ENCODE results near the gene CHST15.

Gene CHST15

DNA sequence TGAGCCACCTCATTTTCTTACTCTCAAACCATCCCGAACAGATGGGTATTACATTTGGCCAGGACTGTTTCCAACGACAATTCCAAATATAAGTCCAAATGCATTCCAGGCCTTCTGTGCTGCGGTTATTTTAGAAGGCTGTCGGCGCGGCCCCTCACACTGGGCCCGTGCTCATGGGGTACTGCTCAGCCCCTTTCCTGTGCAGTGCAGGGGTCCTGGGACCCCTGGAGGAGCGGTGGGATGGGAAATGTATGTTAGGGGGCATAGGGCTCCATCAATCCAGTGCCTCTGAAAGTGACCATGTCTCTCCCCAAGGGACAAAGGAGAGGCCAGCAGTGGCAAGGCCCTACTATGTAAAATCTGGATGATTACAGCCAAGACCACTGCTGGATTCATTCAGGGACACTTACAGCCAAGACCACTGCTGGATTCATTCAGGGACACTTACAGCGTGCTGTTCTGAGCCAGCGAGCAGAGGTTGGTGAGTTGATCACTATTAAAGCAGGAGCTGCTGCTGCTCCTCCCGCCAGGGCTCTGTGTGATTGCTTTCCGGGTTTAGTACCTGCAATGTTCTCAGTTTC is 66.3 kb downstream of the CHST15 start:
- DNase-seq: no peak

DNA sequence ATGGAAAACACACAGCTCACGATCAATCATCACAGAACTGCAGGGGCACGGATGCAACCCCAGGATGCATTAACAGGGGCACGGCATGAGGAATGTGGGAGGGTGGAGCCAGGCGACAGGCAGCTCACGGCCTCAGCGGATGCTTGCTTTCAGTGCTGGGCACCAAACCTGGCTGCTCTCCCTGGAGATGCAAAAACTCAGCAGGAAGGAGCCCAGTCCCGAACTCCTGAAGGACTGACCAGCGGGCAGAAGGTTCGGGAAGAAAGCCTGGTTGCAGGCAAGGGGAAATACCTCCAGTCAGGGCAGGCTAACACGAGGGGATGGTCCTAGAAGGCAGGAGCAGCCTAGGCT is 66.8 kb downstream of the CHST15 start:
- no peak for DNase-seq

DNA sequence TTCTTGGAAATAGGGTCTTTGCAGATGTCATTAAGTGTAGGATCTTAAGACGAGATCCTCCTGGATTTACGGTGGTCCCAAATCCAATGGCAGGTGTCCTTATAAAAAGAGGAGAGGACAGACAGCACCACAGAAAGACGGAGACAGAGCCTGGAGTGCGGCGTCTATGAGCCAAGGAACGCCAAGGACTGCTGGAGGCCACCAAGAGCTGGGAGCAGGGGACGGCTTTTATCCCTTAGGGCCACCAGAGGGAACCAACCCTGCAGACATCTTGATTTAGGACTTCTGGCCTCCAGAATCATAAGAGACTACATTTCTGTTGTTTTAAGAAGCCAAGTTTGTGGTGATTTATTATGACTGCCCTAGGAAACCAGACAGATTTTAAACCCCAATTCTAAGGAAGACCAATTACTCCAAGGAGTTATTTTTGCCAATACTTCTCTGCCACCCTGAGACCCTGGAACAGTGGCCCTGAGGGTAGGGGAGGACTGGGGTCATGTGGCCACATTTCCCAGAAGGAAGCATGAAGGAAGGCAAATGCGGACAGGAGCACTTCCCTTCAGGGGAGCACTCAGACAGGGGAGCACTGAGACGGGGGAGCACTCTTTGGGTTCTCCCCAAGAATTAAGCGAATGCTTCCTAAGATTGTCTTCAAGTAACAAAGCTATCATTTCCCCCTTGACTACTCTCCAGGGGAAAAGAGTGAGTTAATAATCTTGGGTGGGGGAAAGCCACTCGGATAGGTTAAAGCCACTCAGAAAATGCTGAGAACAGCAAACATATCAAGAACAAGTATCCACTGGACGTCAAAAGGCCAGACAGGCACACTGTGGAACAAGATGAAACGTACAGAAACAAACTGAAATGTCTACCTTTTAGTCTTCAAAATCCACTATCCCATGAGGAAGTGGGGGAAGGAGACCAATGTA is 67.5 kb downstream of the CHST15 start:
- no peak for DNase-seq

DNA sequence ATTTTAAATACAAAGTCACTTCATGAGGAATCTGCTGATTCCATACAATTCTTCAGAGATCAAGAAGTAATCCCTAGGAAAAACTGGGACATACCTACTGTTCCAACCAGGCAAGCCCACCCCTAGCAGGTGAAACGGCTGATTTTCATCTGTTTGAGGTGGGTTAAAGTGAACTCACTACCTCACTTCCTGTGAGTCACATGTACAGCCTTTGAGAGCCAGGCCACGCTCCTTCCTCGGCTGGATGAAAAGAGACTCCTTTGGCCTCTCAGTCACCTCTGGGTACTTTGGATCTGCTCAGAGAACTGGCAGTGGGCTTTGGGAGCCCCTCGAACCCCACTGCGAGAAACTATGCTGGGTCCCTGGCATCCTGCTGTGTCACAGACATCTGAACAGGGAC is 68.2 kb downstream of the CHST15 start:
- DNase-seq: no peak

DNA sequence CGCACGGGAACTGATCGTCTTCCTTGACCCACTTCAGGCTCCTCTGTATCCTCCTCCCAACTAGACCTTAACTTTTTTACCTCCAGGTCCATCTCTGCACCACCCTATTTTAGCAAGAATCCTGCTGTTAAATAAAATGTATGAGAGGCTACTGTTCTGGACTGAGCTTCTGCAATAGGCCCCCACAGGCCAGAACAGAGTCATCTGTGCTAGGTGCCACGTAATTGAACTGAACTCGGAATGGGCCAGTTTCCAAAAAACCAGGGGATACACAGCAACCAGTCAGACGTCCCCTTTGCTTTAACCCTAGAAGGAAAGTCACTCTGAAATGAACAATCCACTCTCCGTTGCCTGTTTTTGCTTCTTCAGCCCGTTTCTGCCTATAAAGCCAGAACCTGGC is 71.3 kb downstream of the CHST15 start:
- DNase-seq: no peak

DNA sequence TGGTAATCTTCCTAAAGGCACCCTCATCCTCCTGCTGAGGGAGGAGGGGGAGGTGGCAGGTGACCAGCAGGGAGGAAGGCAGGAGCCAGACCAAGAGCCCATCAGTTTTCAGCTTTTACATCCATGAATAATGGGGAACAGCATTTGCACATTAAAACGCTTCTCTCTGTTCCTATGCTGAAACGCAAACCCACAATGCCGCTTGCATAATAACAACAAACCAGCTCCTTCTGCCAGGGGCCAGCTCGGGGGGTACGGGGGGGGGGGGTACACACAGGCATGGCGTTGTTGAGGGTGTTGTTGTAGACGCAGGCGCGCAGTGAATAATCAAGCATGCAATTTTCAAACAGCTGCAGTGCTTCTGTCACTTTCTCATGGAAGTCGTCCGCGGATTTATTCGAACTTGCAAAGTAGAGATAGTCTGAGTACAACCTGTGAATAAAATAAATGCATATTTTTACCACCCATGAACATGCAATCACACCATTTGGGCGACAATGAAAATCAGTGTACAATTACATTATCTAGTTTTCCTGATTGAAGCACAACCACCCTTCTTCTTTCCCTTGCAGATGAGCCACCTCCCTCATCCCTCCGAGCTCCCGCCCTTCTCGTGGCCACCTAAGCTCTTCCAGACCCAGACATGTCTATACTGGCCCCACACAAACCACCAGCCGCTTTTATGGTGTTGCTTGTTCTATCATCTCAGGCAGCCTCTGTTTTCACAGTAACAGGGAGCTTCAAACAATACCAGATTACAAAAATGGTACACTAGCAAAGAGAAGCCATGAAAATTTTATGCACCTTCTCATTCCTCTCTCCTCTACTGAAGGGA is 72.2 kb downstream of the CHST15 start:
- no peak for DNase-seq

DNA sequence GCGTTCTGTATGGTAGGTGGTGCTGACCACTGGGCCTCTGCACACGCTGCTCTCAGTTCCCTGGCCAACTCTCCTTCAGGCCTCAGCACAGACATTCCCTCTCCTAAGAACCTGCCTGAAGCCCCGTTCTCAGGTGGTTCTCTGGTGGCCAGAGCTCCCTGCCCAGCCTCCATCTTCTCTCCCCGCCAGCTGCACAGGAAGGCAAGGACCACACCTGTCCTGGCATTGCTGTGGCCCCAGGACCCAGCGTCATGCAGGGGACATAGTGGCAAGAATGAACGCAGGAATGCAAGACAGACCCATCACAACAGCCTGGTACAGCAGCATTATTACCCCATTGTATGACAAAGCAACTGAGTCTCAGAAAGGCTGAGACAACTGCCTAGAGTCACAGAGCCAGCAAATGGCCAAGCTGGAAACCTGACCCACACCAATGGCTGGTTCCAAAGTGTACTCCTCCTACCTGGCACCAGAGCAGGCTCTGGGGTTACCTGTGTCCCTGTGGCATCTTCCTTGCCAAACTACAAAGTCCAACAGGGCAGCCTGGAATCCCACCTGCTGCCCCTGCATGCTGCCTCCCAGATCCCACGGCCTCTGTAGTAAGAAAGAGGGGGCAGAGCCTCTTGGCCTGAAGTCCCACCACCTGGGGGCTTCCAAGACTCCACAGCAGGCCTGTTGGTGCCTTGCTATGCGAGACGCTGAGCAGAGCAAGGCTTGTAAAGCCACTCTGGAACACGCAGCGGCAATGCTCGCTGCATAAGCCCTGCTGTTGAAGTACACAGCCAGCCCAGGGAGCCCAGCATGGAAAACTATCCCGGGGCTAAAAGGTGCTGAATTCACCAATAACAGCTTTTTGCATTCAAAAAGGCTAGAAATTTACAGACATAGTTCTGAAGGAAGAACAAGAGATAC is 73.3 kb downstream of the CHST15 start:
- no peak for DNase-seq

DNA sequence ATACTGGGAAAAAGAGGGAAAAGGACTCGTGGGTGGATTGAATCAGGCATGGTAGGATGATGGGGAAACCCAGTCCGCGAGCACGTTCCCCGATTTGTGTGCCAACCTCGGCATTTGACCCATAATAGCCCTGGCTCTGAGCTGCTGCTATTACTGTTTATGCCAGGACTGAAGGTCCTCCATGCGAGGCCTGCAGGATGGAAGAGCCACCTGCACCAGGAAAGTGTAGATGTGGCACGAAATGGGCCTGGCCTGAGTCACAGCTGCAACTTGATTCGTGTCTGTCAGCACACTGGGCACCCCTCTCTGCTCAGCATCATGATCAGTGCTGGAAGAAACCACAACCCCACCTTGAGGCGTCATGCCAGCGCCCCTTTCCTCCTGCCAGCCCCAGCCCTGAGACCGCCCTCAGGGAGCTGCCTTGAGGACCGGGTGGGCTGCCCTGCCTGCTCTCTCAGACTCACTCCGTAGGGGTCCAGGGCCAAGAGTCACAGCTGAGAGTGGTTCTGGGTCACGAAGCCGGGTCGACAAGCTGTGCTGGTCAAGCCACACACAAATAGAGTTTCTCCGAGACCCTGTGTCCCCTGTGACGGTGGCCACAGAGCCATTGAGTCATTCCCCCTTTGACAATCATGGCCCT is 74.4 kb downstream of the CHST15 start:
- no peak for DNase-seq

DNA sequence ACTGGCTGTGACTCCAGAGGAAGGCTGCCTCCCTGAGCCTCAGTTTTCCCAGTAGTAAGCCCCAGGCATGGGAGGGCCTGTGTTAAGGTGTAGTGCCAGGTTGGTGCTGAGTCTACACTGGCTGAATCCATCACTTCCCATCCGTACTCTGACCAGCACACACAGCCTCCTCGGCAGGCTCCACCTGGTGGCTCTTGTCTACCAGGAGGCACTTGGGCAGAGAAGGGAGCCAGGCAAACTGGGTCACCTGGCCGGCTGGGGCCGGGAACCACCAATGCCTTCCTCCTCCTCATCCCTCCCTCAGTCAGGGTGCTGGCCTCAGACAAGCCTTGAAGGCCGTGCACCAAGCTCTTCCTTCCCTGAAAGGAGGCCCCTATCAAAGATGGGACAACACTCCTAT is 75.7 kb downstream of the CHST15 start:
- no peak for DNase-seq

DNA sequence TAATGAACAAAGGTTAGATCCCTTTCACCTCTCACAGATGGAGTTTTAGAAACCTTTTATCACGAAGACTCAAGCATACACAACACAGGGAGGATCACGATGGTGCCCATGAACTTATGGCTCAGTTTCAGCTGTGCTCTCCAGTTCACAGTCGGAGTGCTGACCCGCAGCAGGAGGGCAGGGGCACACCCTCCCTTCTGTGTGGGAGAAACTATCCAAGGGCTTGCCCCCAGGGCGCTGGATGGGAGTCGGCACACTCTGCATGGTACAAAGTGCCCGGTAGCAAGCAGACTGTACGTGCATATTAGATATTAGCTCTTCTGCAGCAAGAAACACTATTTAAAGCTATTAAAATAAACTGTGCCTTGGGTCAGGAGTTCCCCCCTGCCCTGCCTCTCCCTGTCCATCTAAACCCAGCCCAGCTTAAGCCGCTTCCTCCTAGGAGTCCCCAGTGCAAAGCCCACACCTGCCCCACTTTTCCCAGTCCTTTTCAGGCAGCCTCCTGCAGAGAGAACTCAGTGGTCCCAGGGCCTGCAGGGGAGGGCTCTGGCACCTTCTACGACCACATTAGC is 76.5 kb downstream of the CHST15 start:
- no peak for DNase-seq

DNA sequence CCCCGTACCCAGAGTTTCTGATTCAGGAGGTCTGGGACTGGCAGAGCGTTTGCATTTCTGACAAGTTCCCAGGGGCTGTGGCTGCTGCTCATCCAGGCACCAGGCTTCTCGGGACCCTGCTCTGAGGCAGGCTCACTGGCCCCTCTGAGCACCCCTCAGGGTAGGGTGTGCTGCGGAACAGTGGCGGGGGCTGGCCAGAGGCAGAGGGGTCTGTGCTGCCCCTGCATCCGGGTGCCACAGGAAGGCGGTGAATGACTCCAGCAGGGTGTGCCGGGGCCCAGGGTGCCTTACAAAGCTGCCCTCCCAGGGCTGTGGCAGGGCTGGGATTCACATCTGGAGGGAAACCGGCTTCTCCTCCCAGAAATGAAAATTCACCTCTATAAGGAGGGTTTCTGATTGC is 77.4 kb downstream of the CHST15 start:
- no peak for DNase-seq

DNA sequence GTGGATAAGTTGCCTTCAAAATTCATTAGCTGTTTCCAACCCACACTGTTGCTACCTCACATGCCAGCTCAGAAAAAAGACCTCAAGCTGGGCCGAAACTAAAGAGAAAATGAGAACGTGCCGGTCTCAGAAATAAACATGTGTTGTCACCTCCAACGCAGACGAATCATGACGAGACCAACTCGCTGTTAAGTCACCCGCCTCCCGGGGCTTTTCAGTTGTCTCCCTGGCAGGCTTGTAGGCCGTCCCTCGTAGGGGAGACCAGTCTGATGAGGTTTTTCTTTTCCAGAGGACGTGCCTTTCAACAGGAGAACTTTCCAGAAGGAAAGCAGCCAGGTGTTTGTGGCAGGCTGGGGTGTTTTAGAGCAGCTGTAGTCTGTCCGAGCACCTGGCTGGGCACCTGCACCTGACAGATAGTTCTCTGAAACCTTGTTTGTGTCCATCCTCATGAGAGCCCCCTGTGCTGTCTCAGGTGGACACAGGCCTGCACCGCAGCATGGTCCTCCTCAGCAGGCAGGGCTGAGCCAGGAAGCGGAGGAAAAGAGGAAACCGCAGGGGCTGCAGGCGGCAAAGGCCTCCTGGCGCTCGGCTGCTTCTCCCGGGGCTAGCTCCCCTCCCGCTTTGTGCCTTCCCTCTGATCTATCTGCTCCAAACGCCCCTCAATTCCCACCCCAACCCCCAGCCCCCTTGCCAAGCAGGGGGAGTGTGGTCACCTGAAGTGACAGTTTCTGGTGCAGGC is 78.8 kb downstream of the CHST15 start:
- no peak for DNase-seq

DNA sequence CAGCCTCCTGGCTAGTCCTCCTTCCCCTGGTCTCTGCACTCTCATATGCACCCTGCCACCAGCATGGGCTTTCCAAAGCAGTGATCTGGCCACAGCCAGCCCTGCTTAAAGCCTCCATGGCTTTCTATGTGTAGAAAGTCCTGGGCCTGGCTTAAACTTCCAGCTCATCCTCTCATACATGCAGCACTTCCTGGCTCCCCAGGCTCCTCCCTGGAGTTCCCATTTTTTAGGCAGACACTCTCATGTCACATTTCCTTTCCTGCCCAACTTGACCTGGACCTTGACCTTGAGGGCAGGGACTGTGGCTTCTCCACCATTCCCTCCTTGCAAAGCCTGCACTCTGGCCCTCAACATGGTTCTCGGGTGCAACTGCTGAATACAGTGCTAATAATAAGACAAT is 79.5 kb downstream of the CHST15 start:
- DNase-seq: no peak

DNA sequence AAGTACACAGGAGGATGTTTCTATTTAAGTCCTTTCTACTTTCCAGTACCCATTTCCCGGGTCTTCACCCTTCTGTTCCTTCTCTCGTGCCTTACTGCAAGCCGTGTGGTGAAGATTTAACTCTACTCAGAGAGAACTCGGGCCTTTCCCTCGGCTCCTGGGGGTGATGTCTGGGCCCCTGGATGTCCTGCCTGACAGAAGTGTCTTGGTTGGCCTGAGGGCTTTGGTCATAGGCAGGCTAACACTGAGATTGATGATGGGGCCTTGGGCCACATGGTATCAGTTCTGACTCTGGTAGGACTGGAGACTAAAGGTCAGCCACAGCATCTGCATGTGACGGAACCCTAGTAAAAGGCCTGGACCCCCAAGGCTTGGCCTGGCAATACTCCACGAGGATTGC is 80.4 kb downstream of the CHST15 start:
- no peak for DNase-seq

DNA sequence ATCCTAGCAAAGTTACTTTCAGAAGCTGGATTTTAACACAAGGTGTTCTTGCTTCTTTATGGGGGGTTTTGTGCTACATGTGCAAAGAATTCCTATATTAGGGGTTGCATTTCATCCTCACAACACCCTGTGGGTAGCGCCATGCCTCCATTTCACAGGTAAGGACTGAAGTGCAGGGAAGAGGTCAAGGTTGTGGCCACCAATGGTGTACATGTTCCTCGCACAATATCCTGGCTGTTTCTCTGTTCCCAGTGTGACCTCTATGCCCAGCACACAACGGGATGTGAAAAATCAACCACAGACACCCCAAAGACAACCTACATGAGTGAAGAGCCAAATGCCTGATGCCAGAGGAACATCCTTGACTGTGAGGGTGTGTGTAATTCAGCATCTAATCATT is 80.8 kb downstream of the CHST15 start:
- DNase-seq: no peak

DNA sequence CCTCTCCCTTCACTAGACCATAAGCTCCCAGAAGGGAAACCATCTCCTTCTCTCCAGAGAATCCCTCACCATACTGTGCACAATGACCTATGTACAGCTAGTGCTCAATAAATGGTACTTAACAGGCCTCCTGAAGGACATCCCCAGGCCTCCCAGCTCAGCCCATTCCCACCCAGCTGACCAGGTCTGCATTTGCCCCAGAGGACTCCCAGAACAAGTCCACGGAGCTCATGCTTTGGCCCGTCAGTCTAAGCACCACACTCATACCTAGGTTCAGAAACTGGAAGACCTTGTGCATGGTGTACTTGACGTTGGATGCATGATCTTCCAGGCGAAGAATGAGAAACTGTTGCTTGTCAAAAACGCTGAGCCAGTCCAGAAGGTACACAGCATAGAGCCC is 81.3 kb downstream of the CHST15 start:
- no peak for DNase-seq

DNA sequence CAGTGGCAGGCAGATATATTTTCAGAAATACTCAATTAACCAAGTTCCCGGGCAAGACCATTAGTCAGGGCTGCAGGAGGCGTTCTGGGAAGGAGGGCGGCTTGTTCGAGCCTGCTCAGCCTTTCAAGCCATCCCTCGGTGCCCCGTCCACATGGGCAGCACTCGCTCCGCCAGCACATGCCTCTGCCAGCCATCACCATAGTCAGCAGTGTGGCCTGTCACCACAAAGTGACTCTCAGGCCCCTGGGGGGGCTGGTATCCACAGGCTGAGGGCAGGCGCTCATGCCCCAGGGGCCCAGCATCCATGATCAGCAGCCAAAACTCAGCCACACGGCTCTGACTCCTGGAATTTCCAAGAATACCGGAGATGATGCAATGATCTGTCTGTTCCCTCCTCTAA is 81.9 kb downstream of the CHST15 start:
- no peak for DNase-seq

DNA sequence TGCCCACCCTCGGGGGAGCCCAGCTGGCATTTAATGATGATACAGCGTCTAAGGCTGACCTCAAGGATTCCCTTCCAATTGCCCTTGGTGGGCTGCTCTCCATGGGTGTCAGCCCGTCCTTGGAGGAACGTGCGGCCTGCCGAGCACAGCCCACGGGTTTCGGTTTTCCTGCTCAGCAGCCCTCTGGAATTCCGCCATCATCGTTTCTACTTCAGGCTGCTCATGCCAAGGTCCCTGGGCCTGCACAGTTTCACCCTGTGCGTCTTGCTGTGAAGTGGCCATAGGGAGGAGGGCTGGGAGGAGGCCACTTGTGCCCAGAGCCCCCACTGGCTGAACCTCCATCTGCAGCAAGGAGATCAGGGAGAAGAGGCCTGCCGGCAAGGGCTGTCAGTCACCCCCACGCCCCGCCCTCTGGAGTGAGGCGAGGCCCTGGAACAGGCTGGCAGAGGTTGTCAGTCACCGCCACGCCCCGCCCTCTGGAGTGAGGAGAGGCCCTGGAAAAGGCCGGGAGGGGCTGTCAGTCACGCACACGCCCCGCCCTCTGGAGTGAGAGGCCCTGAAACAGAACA is 82.8 kb downstream of the CHST15 start:
- no peak for DNase-seq

DNA sequence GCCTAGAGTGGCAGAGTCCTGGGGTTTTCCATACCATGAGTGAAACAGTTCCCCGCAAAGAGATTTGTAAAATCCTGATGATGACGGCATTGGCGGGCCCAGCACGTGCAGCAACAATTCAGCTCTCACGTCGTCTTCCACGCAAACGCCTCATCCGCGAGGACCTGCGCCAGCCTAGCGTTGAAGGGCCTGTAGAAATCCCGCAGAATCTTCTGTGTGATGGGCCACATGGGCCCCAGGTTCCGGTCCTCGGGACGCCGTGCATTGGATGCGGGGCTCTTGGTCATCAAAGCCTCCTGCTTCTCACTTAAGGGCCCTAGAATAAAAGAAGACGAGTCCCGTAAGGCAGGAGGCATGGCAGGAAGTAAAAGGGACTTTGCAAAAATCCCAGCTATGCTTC is 83.4 kb downstream of the CHST15 start:
- DNase-seq: no peak

DNA sequence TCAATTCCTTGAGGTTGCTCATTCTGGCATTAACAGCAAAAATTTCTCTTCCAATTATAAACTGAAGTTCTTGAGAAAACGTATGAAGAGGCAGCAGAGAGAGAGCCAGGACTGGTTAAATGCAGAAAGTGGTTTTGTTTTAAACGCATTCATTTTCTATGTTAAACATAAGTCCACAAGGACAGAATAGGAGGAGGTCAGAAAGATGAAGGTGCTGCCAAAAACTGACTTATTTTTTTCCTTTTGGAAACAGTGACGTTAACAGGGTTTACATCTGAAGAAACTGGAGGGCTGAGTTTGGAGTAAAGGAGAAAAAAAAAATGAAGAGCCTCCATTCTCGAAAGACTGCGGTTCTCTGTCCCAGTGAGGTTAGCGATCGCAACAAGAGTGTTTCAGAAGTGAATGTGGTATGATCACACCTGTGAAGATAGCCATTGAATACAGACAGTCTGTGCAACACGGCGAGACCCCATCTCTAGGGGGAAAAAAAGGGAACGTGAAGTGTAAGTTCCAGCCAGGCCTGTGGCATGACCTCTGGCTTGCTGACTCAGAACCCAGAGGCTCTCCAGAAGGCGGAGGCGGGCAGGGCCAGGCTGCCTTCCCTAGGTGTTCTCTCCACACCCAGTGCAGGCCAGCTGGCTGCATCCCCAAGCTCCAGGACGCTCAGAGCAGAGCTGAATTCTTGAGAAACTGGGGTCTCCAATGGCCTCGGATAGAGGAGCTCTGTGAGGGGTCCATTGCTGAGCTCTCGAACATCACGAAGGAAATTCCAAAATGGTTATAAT is 84.0 kb downstream of the CHST15 start:
- DNase-seq: no peak
